ENCODE data around the gene BTN1A1.
A peak's percentile ranks its signal among the peaks of the same experiment; 100 is the strongest.

Gene BTN1A1

DNA sequence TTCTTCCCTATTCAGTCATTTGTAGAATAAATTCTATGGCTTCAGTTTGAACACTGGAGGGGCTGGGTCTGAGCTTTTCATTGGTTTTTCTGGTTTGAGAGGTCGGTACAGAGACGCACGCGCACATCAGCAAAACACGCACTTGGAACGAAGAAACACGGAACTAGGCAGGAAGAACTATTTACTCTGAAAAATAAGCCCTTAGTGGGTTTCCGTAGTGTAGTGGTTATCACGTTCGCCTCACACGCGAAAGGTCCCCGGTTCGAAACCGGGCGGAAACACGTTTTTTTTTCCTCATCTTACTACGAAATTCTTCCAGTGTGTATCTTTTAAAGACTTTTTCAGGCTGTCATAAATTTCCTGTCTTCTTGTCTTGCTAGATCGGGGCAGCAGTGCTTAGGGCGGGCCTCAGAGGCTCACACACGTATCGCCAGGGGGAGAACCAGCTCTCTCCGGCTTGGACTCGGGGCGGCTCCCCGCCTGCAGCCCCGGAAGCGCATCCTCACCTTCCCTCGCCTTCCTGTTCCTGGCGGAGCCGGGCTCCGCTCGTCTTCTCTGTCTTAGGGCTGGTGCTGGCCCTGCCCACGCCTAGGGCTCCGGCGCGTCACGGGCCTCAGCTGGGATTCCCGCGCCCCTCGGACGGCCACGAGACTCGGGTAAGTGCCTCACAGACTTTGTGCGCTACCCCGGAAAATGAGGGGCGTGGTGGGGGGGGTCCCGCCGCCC is 37.9 kb downstream of the BTN1A1 start, which contains the start of gene HMGN4:
Gene HMGN4 (plus strand): TSS at position 521 of the 726 bp plus-strand sequence. CDS start 6,841 bp downstream, outside the sequence.
- TF ChIP-seq, protein P1, sequence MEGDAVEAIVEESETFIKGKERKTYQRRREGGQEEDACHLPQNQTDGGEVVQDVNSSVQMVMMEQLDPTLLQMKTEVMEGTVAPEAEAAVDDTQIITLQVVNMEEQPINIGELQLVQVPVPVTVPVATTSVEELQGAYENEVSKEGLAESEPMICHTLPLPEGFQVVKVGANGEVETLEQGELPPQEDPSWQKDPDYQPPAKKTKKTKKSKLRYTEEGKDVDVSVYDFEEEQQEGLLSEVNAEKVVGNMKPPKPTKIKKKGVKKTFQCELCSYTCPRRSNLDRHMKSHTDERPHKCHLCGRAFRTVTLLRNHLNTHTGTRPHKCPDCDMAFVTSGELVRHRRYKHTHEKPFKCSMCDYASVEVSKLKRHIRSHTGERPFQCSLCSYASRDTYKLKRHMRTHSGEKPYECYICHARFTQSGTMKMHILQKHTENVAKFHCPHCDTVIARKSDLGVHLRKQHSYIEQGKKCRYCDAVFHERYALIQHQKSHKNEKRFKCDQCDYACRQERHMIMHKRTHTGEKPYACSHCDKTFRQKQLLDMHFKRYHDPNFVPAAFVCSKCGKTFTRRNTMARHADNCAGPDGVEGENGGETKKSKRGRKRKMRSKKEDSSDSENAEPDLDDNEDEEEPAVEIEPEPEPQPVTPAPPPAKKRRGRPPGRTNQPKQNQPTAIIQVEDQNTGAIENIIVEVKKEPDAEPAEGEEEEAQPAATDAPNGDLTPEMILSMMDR (IDR thresholded peaks at IDR 0.05): no peak
- peaks cover 25 to 29% of the 10 kb centered on the region in 2 experiments for H3K4me1 ChIP-seq (ENCODE audit: control insufficient read depth in 1 of 2, insufficient read depth in 1 of 2, low read depth in 1 of 2, low read length in 1 of 2)
- peaks cover 5% of the 10 kb centered on the region for H3K36me3 ChIP-seq
- H3K9me3 ChIP-seq: no peaks in the 10 kb centered on the region
- peaks cover 4% of the 10 kb centered on the region for H3K27me3 ChIP-seq
- H3K4me3 ChIP-seq (ENCODE audit: low read depth in 1 of 2, low read length in 1 of 2): peak within 1 kb of the TSS; percentile 69 to 93
- H3K27ac ChIP-seq: peak within 1 kb of the TSS; percentile 87

DNA sequence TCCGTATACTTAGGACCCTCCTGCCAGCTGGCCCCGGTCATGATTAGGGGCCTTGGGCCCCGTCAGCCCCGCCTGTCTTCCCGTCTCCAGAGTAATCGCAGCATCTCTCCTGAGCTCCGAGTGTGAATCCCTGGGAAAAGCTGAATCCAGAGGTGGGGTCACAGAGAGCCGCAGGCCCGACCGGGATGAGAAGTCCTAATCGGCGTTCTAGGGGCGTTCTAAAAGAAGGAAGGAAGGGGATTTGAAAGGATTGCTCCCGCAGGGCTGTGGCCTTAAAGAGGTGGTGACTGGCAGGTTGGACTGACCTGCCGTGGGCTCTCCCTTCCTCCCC is 38.4 kb downstream of the BTN1A1 start:
- Histone ChIP-seq H3K36me3 (peaks cover 5% of the 10 kb centered on the region), H3K4me1 (ENCODE audit: control insufficient read depth in 1 of 2, insufficient read depth in 1 of 2, low read depth in 1 of 2, low read length in 1 of 2) (peaks cover 21 to 24% of the 10 kb centered on the region in 2 experiments), H3K4me3 (ENCODE audit: low read depth in 1 of 2, low read length in 1 of 2) (peak overlapping the region; percentile 69 to 93)

DNA sequence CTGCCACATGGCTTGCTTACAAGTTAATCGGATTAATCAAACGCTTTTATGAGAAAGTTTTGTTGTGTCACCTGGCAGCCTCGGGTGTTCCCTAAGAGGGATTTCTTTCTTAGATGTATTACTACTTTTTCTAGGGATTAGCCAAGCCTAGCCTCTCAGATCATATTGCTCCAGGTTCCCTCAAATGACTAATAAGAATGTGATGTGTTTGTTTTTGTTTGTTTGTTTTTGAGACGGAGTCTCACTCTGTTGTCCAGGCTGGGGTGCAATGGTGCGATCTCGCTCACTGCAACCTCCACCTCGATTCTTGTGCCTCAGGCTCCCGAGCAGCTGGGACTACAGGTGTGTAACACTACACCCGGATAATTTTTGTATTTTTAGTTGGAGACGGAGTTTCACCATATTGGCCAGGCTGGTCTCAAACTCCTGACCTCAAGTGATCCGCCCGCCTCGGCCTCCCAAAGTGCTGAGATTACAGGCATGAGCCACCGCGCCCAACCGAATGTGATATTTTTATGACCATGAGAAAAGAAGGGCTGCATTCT is 39.0 kb downstream of the BTN1A1 start:
- Histone ChIP-seq H3K4me3 (ENCODE audit: low read depth in 1 of 2, low read length in 1 of 2) (peak overlapping the region; percentile 69 to 93), H3K36me3 (peaks cover 5% of the 10 kb centered on the region), H3K9me3 (no peaks in the 10 kb centered on the region), H3K4me1 (ENCODE audit: control insufficient read depth in 1 of 2, insufficient read depth in 1 of 2, low read depth in 1 of 2, low read length in 1 of 2) (peaks cover 21 to 22% of the 10 kb centered on the region in 2 experiments), H3K27me3 (no peaks in the 10 kb centered on the region), H3K27ac (peak overlapping the region; percentile 87)
- TF ChIP-seq, protein P1 (IDR thresholded peaks at IDR 0.05): no peak

More for the DNA sequence above, 38.4 kb downstream of the BTN1A1 start:
- Histone ChIP-seq H3K27me3 (no peaks in the 10 kb centered on the region), H3K9me3 (no peaks in the 10 kb centered on the region), H3K27ac (peak overlapping the region; percentile 87)
- TF ChIP-seq, protein P1 (IDR thresholded peaks at IDR 0.05): no peak

DNA sequence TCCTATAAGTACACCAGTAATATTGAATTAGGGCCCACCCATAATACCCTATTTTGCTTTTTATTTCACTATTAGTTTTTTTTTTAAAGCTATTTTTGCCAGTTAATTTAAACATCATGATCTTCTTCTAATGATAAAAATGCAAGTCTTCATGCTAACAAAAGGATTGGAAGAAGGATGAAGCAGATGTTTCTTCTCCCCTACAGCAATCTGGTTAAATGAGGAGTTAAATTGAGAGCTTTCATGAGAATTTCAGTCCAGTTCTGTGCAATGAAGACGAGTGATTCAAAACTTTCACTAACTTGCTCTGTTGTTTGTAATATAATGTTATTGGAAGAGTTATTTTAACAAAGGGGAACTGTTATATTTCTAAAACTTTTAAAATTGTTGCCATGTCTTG is 41.5 kb downstream of the BTN1A1 start:
- H3K27me3 ChIP-seq: no peaks in the 10 kb centered on the region
- H3K36me3 ChIP-seq: peaks cover 25% of the 10 kb centered on the region
- no peak overlapping the region for H3K4me3 ChIP-seq (ENCODE audit: low read depth in 1 of 2, low read length in 1 of 2)
- TF ChIP-seq, protein P1 (IDR thresholded peaks at IDR 0.05): no peak
- peaks cover 20 to 21% of the 10 kb centered on the region in 2 experiments for H3K4me1 ChIP-seq (ENCODE audit: control insufficient read depth in 1 of 2, insufficient read depth in 1 of 2, low read depth in 1 of 2, low read length in 1 of 2)
- H3K9me3 ChIP-seq: no peaks in the 10 kb centered on the region
- no peak overlapping the region for H3K27ac ChIP-seq

DNA sequence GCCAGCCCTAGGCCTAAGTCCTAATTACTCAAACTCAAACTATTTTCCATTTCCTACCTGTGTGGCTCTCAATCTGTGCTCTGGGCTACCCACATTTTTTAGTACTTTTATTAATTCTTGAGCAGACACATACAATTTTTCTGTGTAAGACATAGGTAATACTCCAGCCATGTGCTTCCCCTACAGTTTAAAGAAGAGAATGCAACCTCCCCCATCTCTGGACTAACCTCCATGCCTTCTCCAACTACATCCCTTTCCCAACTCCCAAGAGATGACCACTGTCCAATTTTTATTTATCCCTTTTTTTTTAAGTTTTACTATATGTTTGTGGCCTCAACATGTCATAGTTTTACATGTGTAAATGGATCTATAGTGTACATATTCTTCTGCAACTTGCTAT is 43.9 kb downstream of the BTN1A1 start:
- Histone ChIP-seq H3K4me1 (ENCODE audit: control insufficient read depth in 1 of 2, insufficient read depth in 1 of 2, low read depth in 1 of 2, low read length in 1 of 2) (peaks cover 2 to 3% of the 10 kb centered on the region in 2 experiments), H3K27ac (no peak overlapping the region), H3K36me3 (peaks cover 25% of the 10 kb centered on the region), H3K4me3 (ENCODE audit: low read depth in 1 of 2, low read length in 1 of 2) (no peak overlapping the region), H3K27me3 (no peaks in the 10 kb centered on the region), H3K9me3 (no peaks in the 10 kb centered on the region)
- TF ChIP-seq, protein P1 (IDR thresholded peaks at IDR 0.05): peak; percentile 18

Data from neutrophil (primary cell).